Kidney tubule cell (primary cell): Measurements from ENCODE around the gene ZNF85.
"Not testable (repeated sequence)": the region's sequence is repeated elsewhere in the genome, so short reads cannot be mapped to it uniquely, and the experiment has no call there.

Source experiments
- DNase-seq: peaks from one replicate; pipeline ENCODE4 v3.0.0-alpha.2; 2018; ENCODE audit warnings: low spot score

ZNF85 gene

GRCh38 chr19:20923077-20923871, at the start of gene ZNF85:
Gene ZNF85 (plus strand): TSS chr19:20923251. CDS start chr19:20923401, 150 bp downstream.
- DNase-seq, result peak; percentile 95

- DNase-seq, result peak; percentile 10
These were observed 43.5 kb upstream of the ZNF85 start for GRCh38 chr19:20879501-20879900.

GRCh38 chr19:20912973-20913372, 10.1 kb upstream of the ZNF85 start:
- DNase-seq, result peak; percentile 36

- DNase-seq, result no peak
These were observed 2.4 kb downstream of the ZNF85 start for GRCh38 chr19:20925481-20925880.

- DNase-seq, result no peak
These were observed 3.7 kb downstream of the ZNF85 start for GRCh38 chr19:20926796-20927195.

DNA sequence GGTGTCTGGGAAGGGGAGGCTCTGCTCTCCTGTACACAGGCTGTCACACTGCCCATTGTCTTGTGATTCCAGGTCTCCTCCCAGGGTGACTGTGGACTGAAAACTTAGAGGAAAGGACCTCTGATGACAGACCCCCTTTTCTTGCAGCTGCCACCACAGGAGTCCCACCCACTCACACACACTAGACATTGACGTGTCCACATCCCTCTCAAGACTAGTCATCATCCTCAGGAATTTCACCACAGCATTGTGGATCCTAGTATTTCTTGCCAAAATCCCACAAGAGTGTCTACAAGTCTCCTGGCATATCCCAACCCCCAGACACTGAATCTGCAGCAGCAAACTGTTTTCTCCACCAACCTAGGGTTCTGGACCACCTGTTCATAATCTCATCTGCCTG, 5.3 kb downstream of the ZNF85 start:
- DNase-seq, result no peak

DNA sequence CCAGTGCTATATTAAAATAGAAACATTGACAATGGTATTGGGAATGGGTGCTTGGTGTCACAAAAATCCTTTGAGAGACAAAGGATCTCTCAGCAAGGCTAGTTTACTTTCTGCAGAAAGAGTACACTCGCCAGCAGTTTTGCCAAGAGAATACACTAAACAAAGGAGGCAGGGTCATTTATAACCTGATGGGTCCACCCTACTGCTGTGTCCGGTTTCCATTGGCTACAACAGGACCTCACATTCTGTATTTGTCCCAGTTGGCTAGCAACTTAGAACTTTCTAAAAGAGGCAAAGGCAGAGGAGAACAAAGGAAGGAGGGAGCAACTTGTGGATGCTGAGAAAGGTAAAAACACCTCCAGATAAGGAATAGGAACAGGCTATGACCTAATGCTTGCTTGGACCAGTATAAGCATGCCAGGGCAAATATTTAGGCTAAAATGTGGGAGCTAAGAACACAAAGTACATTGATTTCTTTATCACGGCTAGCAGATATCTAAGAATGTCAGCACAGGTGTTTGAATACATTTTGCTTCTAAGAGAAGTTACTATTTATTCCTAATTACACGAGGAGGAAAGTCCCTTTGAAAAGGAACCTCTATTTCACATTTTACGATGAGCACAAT, 13.4 kb downstream of the ZNF85 start:
- DNase-seq, result not testable (repeated sequence)

DNA sequence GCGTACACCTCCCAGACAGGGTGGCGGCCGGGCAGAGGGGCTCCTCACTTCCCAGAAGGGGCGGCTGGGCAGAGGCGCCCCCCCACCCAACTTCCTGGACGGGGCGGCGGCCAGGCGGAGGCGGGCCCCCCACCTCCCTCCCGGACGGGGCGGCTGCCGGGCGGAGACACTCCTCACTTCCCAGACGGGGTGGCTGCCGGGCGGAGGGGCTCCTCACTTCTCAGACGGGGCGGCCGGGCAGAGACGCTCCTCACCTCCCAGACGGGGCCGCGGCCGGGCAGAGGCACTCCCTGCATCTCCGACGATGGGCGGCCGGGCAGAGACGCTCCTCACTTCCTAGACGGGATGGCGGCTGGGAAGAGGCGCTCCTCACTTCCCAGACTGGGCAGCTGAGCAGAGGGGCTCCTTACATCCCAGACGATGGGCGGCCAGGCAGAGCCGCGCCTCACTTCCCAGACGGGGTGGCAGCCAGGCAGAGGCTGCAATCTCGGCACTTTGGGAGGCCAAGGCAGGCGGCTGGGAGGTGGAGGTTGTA, 29.6 kb downstream of the ZNF85 start:
- DNase-seq, result not testable (repeated sequence)

GRCh38 chr19:20964798-20965197, 41.7 kb downstream of the ZNF85 start:
- no peak for DNase-seq

- DNase-seq, result peak; percentile 35
These were observed 45.0 kb downstream of the ZNF85 start for GRCh38 chr19:20968092-20968491.

- peak; percentile 67 for DNase-seq
These were observed 46.4 kb downstream of the ZNF85 start for GRCh38 chr19:20969498-20969897.

DNA sequence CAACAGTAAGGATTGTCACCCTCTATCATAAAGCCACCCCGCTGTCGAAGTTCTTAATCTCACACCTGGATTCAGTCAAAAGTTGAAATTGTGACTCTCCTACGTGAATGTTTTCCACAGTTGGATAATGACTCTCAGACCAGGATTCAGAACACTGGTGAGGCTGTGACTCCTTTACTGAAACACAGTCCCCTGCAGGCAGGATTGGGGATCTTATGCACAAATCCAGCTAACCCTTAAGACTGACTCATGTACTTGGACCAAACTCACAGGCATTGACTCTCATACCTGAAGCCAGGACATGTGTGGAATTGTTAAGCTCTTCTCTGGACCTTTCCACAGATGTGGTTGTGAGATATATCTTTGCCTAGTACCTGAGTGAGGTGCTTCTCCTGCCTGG, 46.8 kb downstream of the ZNF85 start:
- DNase-seq, result peak; percentile 6

GRCh38 chr19:20992788-20993187, 69.7 kb downstream of the ZNF85 start:
- DNase-seq, result not testable (repeated sequence)

- peak; percentile 95 for DNase-seq
These were observed 76.8 kb downstream of the ZNF85 start for GRCh38 chr19:20999731-21000352.
